Measurements from ENCODE around the gene GNB1.

DNA sequence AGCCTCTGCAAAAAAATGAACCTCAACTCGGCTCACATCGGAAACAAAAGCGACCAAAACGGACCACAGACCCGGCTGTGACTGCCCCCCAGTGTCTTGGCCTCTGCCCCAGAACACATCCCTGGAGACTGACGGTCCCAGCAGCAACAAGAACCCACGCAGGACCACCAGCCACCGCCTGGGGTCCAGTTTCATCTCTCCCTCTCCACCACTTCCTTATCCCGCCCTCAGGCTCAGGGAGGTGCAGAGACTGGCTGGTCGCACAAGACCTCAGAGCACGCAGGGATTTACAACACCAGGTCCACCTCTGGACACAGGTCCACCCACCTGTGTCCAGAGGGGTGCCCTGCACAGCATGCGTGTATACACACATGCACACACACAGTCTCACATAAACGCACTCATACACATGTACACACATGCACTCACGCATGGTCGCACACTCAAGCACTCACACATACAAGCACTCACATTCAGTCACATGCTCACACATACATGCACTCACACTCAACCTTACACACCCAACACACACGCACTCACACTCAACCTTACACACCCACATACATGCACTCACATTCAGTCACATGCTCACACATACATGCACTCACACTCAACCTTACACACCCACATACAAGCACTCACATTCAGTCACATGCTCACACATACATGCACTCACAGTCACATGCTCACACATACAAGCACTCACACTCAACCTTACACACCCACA, 46.8 kb upstream of the GNB1 start:
- TF ChIP-seq, protein P1, sequence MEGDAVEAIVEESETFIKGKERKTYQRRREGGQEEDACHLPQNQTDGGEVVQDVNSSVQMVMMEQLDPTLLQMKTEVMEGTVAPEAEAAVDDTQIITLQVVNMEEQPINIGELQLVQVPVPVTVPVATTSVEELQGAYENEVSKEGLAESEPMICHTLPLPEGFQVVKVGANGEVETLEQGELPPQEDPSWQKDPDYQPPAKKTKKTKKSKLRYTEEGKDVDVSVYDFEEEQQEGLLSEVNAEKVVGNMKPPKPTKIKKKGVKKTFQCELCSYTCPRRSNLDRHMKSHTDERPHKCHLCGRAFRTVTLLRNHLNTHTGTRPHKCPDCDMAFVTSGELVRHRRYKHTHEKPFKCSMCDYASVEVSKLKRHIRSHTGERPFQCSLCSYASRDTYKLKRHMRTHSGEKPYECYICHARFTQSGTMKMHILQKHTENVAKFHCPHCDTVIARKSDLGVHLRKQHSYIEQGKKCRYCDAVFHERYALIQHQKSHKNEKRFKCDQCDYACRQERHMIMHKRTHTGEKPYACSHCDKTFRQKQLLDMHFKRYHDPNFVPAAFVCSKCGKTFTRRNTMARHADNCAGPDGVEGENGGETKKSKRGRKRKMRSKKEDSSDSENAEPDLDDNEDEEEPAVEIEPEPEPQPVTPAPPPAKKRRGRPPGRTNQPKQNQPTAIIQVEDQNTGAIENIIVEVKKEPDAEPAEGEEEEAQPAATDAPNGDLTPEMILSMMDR (IDR thresholded peaks at IDR 0.05) = no peak
- TF ChIP-seq POLR2A (IDR thresholded peaks at IDR 0.05) = no peak

All from testis (tissue), 2 donors.